CD4-positive, alpha-beta T cell treated with Interleukin-4 for 1 hour (primary cell): ENCODE measurements around the gene TFCP2.

ENCODE experiments used
- DNase-seq, 2 donors: peaks; one replicate each; pipeline ENCODE4 v3.0.0-alpha.2; 2020 to 2022

The TFCP2 gene

DNA sequence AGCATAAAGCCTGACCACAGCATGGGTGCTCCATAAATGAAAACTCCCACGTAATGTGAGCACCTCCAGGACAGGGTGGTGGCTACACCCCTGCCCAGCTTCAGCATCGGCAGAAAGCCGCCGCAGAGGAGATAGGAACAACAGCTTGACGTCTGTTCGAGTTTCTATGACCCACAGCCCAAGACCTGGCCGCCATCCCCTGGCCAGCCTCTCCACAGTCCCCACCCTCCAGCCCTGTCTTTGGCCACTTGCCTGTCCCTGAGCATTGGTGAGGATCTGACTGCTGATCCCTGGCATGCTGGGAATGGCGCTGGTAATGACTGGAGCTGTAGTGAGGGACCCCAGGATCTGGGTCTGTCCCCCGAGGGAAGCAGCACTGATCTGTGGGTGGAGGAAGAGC lies 23.6 kb upstream of the TFCP2 start:
- DNase-seq = no peak

- no peak for DNase-seq
Measured at GRCh38 chr12:51195841-51196240, 22.9 kb upstream of the TFCP2 start.

- DNase-seq = no peak
Measured at GRCh38 chr12:51192284-51192671, 19.3 kb upstream of the TFCP2 start.

DNA sequence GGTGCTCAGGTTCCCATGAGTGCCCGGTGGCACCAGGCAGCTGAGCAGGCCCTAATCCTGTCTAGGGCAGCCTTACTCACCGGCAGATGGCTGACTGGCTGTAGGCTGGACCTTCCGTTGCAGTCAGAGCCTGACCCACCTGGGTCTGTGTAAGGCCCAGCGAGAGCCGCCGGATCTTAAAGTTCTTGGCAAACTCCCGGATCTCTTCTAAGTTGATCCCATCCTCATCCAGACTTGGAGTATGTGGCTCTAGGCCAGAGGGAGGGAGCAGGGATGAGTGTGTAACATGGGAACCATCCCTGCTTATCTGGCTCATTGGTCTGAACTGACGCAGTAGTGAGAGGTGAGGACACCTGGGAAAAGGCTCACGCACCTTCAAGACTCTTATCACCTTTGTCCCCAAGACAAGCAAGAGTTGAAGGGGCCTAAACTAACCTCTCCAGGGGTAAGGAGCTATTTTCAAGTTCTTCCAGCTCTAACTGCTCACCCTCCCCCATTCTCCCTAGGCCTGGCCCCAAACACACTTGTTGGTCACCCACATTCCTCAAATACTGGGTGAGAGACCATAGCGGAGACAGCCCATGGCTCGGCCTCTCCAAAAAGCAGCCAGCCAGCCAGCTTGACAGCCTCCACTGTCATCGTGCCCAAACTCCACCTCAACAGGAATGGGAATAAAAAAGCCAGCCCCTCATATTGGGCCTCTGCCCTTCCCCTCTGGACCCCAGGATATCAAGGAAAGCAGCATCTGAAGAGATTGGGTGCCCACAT lies 18.8 kb upstream of the TFCP2 start:
- no peak for DNase-seq

DNA sequence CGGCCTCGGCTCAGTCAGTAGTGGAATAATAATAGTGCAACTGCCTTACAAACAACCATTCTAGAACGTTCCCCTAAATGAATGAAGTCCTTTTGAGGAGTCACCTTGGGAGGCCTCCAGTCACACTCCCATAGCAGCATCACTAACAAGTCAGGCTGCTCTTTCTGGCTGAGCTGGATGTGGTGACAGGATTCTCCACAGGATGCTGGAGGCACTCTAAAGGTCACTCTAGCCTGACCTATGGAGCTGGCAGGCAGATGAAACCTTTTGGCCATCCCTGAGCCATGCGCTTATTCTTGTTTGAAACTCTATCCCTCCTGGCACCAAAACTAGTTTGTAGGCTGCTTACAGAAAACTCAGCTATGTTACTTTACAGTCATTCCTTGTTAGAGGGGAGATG lies 17.9 kb upstream of the TFCP2 start:
- DNase-seq = no peak

GRCh38 chr12:51189790-51190355 lies 16.9 kb upstream of the TFCP2 start:
- DNase-seq = no peak

DNA sequence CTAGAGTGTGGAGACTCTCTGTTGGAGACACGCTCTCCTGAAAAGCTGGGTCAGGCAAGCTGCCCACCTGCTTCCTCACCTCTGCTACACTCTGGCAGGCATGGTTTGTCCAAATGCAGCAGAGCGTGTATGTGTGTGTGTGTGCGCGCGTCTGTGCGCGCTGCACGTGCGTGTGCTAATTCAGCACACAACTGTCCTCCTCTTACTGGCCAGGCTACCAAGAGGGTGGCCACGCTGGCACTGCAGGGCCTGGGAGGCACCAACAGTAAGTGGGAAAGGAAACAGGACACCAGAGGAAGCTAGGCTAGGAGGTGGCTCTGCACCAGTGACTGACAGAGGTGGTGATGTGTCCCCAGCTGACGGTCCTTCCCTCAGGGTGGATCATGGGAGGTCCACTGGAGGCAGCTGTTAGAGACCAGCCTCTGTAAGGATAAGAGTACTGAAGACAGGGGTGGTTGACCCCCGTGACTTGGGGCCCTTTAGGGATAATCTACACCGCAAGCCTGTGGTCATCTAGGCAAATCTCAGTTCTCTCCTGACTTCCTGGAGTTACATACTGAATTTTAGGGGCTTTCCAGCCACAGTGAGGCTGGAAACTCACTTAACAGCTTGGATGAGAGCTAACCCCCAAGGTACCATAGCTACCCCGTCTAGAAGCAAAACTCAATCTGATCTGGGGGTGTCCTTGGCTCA lies 15.6 kb upstream of the TFCP2 start:
- no peak for DNase-seq

DNA sequence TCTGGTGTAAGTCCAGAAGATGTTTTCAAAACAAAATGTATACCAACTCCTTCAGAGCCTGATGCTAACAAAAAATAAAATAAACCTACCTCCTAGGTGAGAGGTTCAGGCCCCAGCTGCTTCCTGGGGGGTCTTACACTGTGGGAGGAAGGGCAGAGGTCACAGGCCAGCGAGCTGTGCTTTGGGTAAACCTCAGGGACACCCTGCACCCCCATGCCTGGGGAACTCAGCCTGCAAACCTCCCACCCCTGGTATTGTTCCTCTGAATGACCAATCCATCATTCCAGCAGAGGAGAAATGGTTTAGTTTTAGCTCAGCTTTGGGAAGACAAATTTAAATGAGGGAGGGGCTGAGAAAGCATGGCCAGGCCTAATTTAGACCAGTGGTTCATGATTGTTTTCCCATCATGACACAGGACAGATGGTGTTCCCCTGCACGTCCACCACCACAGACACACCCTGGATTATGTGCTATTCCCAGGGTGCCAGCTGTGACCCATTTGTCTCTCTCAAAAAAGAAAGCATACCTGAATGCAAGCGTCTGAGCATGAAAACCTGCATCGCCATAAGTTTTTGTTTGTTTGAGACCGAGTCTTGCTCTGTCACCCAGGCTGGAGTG lies 14.5 kb upstream of the TFCP2 start:
- DNase-seq = no peak

DNA sequence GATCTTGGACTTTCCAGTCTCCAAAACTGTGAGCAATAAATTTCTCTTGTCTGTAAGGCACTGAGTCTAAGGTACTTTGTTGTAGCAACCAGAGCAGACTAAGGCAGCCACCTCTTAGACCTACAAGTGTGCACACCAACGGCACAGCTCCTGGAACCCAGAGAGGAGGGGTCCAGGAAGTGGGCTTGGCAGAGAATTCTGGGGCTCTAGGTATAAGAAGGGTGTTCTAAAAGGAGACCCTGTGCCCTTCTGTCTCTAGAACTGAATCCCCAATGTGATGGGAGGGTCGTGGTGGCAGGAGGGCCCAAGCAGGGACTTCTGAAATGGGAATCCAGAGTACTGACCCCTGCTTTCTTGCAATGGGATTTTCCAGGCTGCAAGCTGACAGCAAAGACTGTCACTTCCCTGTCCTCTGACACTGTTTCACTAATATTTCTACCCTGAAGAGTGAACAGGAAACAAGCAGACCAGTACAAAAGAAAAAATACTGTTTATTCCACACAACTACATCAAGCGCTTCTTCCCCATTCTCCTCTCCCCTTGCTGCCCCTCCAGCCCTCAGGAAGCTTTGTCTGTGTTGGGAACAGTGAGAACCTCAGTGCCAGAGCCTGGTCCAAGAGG lies 13.6 kb upstream of the TFCP2 start:
- no peak for DNase-seq

DNA sequence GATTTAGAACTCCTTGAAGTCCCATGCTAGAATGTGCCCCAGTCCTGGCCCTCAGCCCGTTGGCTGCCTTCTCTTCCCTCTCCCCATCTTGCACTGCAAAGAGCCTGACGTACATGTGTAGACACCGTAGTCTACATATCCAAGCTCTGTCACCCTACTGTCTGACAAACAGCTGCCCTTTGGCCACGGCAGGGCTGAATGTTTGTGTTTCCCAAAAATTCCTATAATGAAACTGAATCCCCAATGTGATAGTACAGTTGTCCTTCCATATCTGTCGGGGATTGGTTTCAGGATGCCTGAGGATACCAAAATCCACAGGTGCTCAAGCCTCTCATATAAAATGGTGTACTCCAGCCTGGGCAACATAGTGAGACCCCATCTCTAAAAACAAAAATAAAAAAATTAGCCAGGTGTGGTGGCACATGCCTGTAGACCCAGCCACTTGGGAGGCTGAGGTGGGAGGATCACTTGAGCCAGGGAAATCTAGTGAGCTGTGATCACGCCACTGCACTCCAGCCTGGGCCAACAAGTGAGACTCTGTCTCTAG lies 12.3 kb upstream of the TFCP2 start:
- DNase-seq = no peak

GRCh38 chr12:51183816-51184215 lies 10.9 kb upstream of the TFCP2 start:
- DNase-seq = no peak

- DNase-seq = no peak
Measured at GRCh38 chr12:51183349-51183748, 10.4 kb upstream of the TFCP2 start.

- DNase-seq = no peak
Measured at GRCh38 chr12:51181558-51181957, 8.6 kb upstream of the TFCP2 start.

GRCh38 chr12:51177897-51178296 lies 5.0 kb upstream of the TFCP2 start:
- DNase-seq = no peak

GRCh38 chr12:51174501-51174900 lies 1.6 kb upstream of the TFCP2 start:
- DNase-seq = no peak

DNA sequence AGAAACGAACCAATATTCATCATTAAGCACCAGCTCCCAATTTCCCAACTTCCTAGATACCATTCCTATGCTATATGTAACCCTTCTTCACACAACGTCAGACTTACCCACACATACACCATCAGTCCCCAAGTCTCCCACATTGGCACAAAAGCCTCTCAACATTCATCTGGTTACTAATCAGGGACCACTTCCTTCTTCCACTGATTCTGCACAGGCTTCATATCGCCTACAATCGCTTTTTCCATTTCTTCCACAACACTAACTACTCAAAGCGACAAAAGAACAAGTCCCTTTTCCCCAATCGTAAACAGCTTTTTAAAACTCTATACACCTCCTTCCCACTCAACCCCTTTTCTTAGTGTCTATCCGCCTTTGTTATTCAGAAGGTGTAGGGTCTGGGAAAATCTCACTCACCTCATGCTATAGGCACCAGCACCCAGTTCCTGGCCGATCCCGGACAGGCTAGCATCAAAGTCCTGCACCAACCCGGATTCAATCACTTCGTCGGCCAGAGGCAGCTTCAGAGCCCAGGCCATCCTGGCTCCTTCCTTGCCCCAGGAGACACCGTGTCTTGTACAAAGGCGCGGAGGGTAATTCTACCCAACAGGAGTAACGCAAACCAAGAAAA lies 936 bp downstream of the TFCP2 start:
- no peak for DNase-seq

- DNase-seq = no peak
Measured at GRCh38 chr12:51163795-51164194, 9.1 kb downstream of the TFCP2 start.

DNA sequence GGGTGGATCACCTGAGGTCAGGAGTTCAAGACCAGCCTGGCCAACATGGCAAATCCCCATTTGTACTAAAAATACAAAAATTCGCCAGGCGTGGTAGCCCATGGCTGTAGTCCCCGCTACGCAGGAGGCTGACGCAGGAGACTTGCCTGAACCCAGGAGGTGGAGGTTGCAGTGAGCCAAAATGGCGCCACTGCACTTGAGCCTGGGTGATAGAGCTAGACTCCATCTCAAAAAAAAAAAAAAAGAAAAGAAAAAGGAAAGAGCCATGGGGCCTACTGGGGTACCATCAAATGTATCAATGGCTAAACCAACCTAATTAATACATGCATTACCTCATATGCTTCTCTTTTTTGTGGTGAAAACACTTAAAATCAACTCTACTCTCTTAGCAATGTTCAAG lies 10.7 kb downstream of the TFCP2 start:
- DNase-seq = no peak

- DNase-seq = no peak
Measured at GRCh38 chr12:51160814-51161459, 12.0 kb downstream of the TFCP2 start.

DNA sequence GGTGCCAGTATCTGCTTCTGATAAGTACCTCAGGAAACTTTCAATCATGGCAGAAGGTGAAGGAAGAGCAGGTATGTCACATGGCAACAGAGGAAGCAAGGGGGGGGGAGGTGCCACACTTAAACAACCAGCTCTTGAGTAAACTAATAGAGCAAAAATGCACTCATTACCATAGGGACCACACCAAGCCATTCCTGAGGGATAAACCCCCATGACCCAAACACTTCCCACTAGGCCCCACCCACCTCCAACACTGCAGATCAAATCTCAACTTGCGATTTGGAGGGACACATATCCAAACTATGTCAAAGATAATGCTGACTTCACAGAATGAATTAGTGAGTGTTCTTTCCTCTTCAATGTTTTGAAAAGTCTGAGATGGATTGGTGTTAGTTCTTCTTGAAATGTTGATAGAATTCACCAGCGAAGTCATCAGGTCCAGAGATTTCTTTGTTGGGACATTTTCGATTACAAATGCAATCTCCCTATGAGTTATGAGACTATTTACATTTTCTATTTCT lies 16.6 kb downstream of the TFCP2 start:
- no peak for DNase-seq

- no peak for DNase-seq
Measured at GRCh38 chr12:51152953-51153352, 20.0 kb downstream of the TFCP2 start.

DNA sequence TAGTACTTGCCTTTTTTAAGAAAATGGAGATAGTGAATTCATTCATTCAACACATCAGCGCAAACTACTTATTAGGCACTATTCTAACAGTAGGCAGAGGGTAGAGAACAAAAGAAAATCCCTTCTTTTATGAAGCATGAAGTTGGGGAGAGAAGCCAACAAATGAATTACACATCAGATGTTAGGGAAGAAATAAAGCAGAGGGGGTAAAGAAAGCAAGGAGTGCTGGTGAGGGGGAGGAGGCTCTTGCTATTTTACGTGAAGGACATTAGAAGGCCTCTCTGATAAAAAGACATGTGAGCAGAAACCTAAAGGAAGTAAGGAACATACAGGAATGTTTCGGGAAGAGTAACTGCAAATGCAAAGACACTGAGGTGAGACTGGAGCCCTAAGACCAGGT lies 22.2 kb downstream of the TFCP2 start:
- DNase-seq = no peak
